ENCODE measurements around the gene RPA3.

RPA3 gene

GRCh38 chr7:7731732-7732131 lies 13.3 kb upstream of the RPA3 start:
- DNase-seq, result no peak

- DNase-seq, result no peak
These were observed 2.6 kb upstream of the RPA3 start for GRCh38 chr7:7720750-7721621.

GRCh38 chr7:7720193-7720592 lies 1.8 kb upstream of the RPA3 start:
- peak; percentile 58 for DNase-seq

GRCh38 chr7:7719236-7719635 lies 829 bp upstream of the RPA3 start:
- DNase-seq, result peak; percentile 83

- no peak for DNase-seq
These were observed 4.7 kb downstream of the RPA3 start for GRCh38 chr7:7713730-7714129.

- DNase-seq, result no peak
These were observed 7.9 kb downstream of the RPA3 start for GRCh38 chr7:7710469-7710868.

GRCh38 chr7:7709291-7709690 lies 9.1 kb downstream of the RPA3 start:
- DNase-seq, result no peak

- DNase-seq, result no peak
These were observed 10.6 kb downstream of the RPA3 start for GRCh38 chr7:7707806-7708205.

- DNase-seq, result no peak
These were observed 11.2 kb downstream of the RPA3 start for GRCh38 chr7:7707246-7707645.

- no peak for DNase-seq
These were observed 11.7 kb downstream of the RPA3 start for GRCh38 chr7:7706556-7707172.

- no peak for DNase-seq
These were observed 12.3 kb downstream of the RPA3 start for GRCh38 chr7:7706101-7706511.

GRCh38 chr7:7705318-7705717 lies 13.1 kb downstream of the RPA3 start:
- DNase-seq, result no peak

GRCh38 chr7:7704867-7705266 lies 13.5 kb downstream of the RPA3 start:
- no peak for DNase-seq

GRCh38 chr7:7703427-7703826 lies 15.0 kb downstream of the RPA3 start:
- DNase-seq, result no peak

- DNase-seq, result peak; percentile 68
These were observed 15.6 kb downstream of the RPA3 start for GRCh38 chr7:7702826-7703225.

- DNase-seq, result no peak
These were observed 16.9 kb downstream of the RPA3 start for GRCh38 chr7:7701527-7701926.

- no peak for DNase-seq
These were observed 18.4 kb downstream of the RPA3 start for GRCh38 chr7:7699970-7700369.

GRCh38 chr7:7699380-7699779 lies 19.0 kb downstream of the RPA3 start:
- DNase-seq, result no peak

- no peak for DNase-seq
These were observed 19.5 kb downstream of the RPA3 start for GRCh38 chr7:7698930-7699329.

GRCh38 chr7:7696458-7697119 lies 21.8 kb downstream of the RPA3 start:
- DNase-seq, result peak; percentile 25

GRCh38 chr7:7695111-7695817 lies 23.1 kb downstream of the RPA3 start:
- DNase-seq, result no peak

GRCh38 chr7:7694542-7694941 lies 23.9 kb downstream of the RPA3 start:
- no peak for DNase-seq

GRCh38 chr7:7693881-7694280 lies 24.5 kb downstream of the RPA3 start:
- no peak for DNase-seq

Measured in DMS79 treated with DMSO at 0.1 percent for 48 hours (cell line).